HG03280 (cell line): Measurements from ENCODE around the gene SF3B6.
"Not testable (repeated sequence)": the region's sequence is repeated elsewhere in the genome, so short reads cannot be mapped to it uniquely, and the experiment has no call there.

Experiments used
- ATAC-seq: cut with Tn5 transposase; IDR thresholded peaks from one replicate; pipeline ENCODE4 v1.9.1; 2021; ENCODE audit warnings: mild to moderate bottlenecking, moderate library complexity; ENCODE audit not compliant: unreplicated experiment

SF3B6 gene

GRCh38 chr2:24054366-24055010 is 21.6 kb downstream of the SF3B6 start:
- ATAC-seq: no peak

GRCh38 chr2:24052951-24053350 is 23.2 kb downstream of the SF3B6 start:
- no peak for ATAC-seq

DNA sequence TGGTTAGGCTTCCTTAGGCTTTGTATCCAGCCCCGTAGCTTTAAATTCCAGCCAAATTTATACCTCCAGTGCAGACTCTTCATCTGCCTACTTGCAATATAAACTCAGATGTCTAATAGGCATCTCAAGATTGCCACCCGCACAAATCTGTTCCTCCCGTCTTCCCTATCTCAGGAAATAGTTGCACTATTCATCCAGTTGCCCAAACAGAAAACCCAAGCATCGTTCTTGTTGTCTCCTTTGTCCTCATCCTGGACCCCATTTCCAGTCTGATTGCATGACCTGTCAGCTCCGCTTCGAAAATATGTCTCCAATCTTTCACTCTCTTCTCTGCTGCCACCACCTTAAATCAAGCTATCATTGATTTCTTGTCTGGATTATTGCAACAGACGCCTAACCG is 24.3 kb downstream of the SF3B6 start:
- no peak for ATAC-seq

GRCh38 chr2:24050041-24050979 is 25.8 kb downstream of the SF3B6 start:
- ATAC-seq: no peak

GRCh38 chr2:24049485-24050021 is 26.6 kb downstream of the SF3B6 start, which contains the start of gene FKBP1B:
FKBP1B (plus strand) TSS chr2:24049741; CDS start chr2:24049850, 109 bp downstream.
- ATAC-seq: no peak

DNA sequence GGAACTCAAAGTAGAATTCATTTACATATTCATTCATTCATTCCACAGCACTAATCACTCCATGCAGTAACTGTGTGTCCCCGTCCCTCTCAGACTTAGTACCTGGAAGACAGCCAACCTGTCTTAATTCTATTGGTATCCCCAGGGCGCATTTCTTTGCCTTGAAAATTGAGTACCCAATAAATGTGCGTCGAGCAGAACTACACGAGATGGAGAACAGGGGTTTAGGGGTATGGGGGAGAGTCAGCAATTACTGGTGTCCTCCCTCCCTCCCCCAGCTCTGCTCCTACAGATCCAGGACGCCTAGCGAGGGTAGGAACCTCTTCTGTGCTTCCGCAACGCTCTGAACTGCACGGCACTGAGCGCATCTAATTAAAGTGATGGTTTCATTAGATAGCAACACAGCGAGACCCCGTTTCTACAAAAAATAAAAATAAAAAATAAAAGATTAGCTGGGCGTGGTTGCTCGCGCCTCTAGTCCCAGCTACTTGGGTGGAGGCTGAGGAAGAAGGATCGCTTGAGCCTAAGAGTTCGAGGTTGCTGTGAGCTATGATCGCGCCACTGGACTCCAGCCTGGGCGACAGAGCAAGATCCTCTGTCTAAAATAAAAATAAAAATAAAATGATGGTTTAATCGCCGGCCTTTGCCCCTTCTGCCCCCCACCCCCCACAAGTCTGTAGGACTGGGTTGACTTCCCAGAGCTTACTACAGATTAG is 27.2 kb downstream of the SF3B6 start:
- ATAC-seq: no peak

DNA sequence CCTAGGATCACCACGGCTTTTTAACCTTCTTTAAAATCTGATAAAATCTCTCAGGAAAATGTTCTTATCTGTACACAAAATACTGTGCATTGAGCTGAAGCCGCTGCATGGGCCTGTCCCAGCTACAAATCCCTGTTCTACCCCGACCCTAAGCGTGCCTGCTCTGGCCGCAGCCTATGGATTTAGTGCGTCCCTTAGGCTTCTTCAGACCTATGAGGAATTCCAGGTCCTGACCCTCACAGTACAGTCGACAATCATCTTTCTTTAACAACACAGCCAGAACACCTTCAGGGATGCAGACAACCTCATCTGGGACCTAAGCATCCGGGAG is 28.5 kb downstream of the SF3B6 start:
- no peak for ATAC-seq

GRCh38 chr2:24046930-24047702 is 29.0 kb downstream of the SF3B6 start, which contains the start of gene WDCP:
WDCP (minus strand) TSS chr2:24047391; CDS start chr2:24039494, 7,897 bp downstream.
- peak; percentile 99 for ATAC-seq

DNA sequence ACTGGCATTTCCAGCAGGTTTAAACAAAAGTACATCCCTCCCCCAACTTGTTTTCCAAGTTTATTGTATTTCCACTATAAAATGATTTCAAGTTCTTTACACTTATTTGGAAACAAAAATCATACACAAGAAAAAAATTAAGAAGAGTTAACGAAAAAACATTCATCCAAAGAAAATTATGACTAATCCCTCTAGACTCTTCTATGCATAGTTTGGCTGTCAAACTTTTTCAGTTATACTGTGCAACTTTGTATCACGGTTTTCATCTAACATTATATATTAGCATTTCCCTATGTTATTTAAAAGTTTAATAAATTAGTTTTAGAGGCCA is 29.6 kb downstream of the SF3B6 start:
- no peak for ATAC-seq

- no peak for ATAC-seq
Measured at GRCh38 chr2:24045511-24046508, 30.3 kb downstream of the SF3B6 start.

DNA sequence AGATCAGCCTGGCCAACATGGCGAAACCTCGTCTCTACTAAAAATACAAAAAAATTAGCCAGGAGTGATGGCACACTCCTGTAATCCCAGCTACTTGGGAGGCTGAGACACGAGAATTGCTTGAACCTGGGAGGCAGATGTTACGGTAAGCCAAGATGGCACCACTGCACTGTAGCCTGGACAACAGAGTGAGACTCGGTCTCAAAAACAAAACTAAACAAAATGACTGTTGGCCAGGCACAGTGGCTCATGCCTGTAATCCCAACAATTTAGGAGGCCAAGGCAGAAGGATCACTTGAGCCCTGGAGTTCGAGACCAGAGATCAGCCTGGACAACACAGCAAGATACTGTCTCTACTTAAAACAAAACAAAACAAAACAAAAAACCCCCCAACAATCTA is 33.0 kb downstream of the SF3B6 start:
- not testable (repeated sequence) for ATAC-seq

GRCh38 chr2:24040511-24040910 is 35.6 kb downstream of the SF3B6 start:
- ATAC-seq: no peak

- no peak for ATAC-seq
Measured at GRCh38 chr2:24038786-24039499, 37.2 kb downstream of the SF3B6 start.

DNA sequence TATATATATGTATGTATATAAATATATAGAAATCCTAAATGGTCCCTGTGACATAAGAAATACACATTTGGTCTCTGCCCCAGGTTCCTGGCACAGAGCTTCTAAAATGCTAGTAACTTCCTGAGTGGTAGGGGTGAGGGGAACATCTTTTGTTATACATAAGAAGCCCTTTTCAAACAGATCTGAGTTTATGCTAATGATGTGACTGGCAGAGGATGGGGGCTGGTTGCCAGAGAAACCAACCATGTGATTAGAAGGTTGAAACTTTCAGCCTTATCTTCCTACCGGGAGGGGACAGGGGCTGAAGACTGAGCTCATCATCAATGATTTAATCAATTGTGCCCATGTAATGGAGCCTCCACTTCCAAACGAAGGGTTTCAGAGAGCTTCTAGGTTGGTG is 49.9 kb downstream of the SF3B6 start:
- no peak for ATAC-seq

- no peak for ATAC-seq
Measured at GRCh38 chr2:24024996-24025663, 51.0 kb downstream of the SF3B6 start.

DNA sequence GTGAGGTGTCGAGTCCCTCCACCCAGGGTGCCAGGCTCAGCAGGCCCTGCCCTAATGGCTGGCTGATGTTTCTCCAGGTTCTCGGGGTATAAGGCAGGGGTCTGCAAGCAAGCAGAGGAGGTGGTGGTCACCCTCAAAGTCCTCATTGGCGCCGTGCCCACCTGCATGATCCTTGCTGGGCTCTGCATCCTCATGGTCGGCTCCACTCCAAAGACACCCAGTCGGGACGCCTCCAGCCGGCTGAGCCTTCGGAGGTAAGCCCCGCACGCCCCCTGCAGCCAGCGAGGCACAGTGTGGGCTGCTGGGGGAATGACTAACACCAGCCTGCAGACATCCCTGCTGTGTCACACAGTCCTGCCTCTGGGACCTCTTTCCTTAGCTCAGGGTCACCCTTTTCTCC is 52.1 kb downstream of the SF3B6 start:
- ATAC-seq: no peak

DNA sequence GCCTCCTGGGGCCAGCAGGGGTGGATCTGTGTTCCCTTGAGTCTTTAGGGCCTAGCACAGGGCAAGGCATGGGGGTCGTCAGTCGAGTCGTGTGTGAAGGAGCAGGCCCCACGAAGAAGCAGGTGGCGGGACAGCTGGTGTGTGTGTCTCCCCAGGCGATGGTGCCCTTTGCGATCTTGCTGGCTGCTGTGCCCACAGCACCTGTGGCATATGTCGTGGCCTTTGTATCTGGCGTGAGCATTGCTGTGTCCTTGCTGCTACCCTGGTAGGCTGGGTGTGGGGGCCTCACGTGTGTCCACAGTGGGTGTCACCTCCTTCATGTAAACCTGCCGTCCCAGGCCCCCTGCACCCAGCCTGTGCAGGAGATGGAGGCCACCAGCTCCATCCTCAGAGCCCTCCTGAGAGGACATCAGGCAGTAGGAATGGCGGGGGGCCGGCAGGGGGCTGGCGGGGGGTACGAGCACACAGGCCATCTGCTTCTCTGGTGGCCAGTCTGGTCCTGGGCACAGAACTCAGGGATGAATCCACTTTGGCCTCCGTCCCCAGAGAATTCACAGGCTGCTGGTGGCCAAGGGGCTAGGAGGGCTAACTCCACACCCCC is 53.1 kb downstream of the SF3B6 start:
- no peak for ATAC-seq
